ENCODE measurements around the gene PDGFD. TPM values are rescaled to one million over a fixed set of nuclear protein-coding genes. Genes with fewer than 3 reads are reported as not detected.

Gene PDGFD
- polyA plus RNA-seq, 1 donor (not counting 4 experiments of a cell fraction or from before 2014, with no cell fraction given): 0.28 TPM

DNA sequence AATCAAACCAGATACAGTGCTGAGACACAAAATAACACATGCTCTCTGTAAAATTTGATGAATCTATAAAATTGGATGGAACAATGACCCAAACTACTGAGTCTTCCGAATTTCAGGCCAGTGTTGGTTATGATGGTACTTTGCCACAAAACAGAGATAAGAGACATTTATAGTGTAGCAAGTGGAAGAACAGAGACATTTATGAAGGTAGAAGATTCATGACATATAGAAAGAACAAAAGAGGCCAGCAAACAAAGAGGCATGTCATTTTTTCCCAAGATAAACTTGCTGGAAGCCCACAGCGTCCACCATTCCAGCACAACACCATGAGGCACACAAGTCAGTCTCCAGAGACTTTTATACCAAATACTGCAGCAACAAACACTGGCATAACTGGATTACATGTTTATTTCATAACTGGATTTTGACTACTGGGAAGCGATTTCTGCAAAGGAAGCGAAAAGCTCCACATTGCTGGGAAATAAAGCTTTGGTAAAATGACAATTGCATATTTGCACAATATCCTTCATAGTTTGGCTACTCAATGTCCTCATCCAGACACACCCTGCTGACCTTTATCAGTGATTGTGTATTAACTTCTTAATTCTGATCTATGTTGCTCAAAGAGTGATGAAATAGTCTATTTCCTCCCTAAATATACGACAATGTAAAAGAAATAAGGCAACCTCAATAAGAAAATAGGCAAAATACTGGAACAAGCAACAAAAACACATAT is 110.0 kb downstream of the PDGFD start:
- TF ChIP-seq, protein P1, sequence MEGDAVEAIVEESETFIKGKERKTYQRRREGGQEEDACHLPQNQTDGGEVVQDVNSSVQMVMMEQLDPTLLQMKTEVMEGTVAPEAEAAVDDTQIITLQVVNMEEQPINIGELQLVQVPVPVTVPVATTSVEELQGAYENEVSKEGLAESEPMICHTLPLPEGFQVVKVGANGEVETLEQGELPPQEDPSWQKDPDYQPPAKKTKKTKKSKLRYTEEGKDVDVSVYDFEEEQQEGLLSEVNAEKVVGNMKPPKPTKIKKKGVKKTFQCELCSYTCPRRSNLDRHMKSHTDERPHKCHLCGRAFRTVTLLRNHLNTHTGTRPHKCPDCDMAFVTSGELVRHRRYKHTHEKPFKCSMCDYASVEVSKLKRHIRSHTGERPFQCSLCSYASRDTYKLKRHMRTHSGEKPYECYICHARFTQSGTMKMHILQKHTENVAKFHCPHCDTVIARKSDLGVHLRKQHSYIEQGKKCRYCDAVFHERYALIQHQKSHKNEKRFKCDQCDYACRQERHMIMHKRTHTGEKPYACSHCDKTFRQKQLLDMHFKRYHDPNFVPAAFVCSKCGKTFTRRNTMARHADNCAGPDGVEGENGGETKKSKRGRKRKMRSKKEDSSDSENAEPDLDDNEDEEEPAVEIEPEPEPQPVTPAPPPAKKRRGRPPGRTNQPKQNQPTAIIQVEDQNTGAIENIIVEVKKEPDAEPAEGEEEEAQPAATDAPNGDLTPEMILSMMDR (optimal IDR thresholded peaks at IDR 0.05 in 1 of 3, IDR thresholded peaks at IDR 0.05 in 1 of 3, conservative IDR thresholded peaks at IDR 0.05 in 1 of 3; ENCODE audit: extremely low read depth in 1 of 3, insufficient read depth in 2 of 3, low read length in 3 of 3): no peak
- dilution Hi-C loops (cut with MboI; ENCODE audit: extremely low pct_ligation_motif_present, low sequenced_read_pairs): no loop called here
- H2AFZ ChIP-seq (ENCODE audit: control insufficient read depth, low read length): no peak overlapping the region
- DNase-seq (ENCODE audit: low read depth, low spot score) (no peak), FAIRE-seq (no peak)
- no peaks in the 10 kb centered on the region for H3K9me3 ChIP-seq (ENCODE audit: control insufficient read depth, low read depth, low read length)
- no peaks in the 10 kb centered on the region for H3K9me1 ChIP-seq (ENCODE audit: control insufficient read depth, extremely low read depth, insufficient read depth, low read length)
- H3K27ac ChIP-seq (ENCODE audit: control insufficient read depth, insufficient read depth, low read length): no peak overlapping the region
- no peak overlapping the region for H3K4me3 ChIP-seq (ENCODE audit: control insufficient read depth in 2 of 3, extremely low read depth in 1 of 3, insufficient read depth in 2 of 3, low read depth in 1 of 3, low read length in 3 of 3)
- H3K4me1 ChIP-seq (ENCODE audit: control insufficient read depth, extremely low read depth, insufficient read depth, low read length): no peaks in the 10 kb centered on the region
- no peak overlapping the region for H3K4me2 ChIP-seq (ENCODE audit: control insufficient read depth, extremely low read depth, insufficient read depth, low read depth, low read length)
- no peaks in the 10 kb centered on the region for H4K20me1 ChIP-seq (ENCODE audit: control insufficient read depth, extremely low read depth, insufficient read depth, low read length)
- no peaks in the 10 kb centered on the region for H3K36me3 ChIP-seq (ENCODE audit: control insufficient read depth in 2 of 2, extremely low read depth in 1 of 2, insufficient read depth in 2 of 2, low read length in 2 of 2)
- no peak overlapping the region for H3K9ac ChIP-seq (ENCODE audit: control insufficient read depth, extremely low read depth, insufficient read depth, low read length)
- no peaks in the 10 kb centered on the region for H3K27me3 ChIP-seq (ENCODE audit: control insufficient read depth, extremely low read depth, insufficient read depth, low read length)
- H3K79me2 ChIP-seq (ENCODE audit: control insufficient read depth, insufficient read depth, low read length): no peaks in the 10 kb centered on the region

DNA sequence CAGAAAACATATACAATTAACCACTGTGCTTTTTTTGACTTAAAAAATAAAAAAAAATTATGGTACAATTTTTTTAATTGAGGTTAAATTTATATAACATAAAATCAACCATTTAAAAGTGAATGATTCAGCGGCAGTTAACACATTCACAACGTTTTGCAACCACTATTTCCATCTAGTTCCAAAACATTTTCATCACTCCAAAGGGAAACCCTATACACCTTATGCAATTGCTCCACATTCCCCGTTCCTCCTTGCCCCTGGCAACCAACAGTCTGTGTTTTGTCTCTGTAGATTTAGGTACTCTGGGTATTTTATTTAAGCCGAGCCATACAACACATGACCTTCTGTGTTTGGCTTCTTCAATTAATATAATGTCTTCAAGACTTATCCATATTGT is 112.2 kb downstream of the PDGFD start:
- no peak overlapping the region for H3K4me2 ChIP-seq (ENCODE audit: control insufficient read depth, extremely low read depth, insufficient read depth, low read depth, low read length)
- no peaks in the 10 kb centered on the region for H3K79me2 ChIP-seq (ENCODE audit: control insufficient read depth, insufficient read depth, low read length)
- no peak overlapping the region for H3K9ac ChIP-seq (ENCODE audit: control insufficient read depth, extremely low read depth, insufficient read depth, low read length)
- no peaks in the 10 kb centered on the region for H3K4me1 ChIP-seq (ENCODE audit: control insufficient read depth, extremely low read depth, insufficient read depth, low read length)
- H3K27me3 ChIP-seq (ENCODE audit: control insufficient read depth, extremely low read depth, insufficient read depth, low read length): no peaks in the 10 kb centered on the region
- H4K20me1 ChIP-seq (ENCODE audit: control insufficient read depth, extremely low read depth, insufficient read depth, low read length): no peaks in the 10 kb centered on the region
- H3K9me3 ChIP-seq (ENCODE audit: control insufficient read depth, low read depth, low read length): no peaks in the 10 kb centered on the region
- no peaks in the 10 kb centered on the region for H3K9me1 ChIP-seq (ENCODE audit: control insufficient read depth, extremely low read depth, insufficient read depth, low read length)
- FAIRE-seq: no peak
- dilution Hi-C loops (cut with MboI; ENCODE audit: extremely low pct_ligation_motif_present, low sequenced_read_pairs): no loop called here
- H3K27ac ChIP-seq (ENCODE audit: control insufficient read depth, insufficient read depth, low read length): no peak overlapping the region
- no peak for TF ChIP-seq EZH2 (IDR thresholded peaks at IDR 0.05; ENCODE audit: low read length)
- TF ChIP-seq, protein P1 (optimal IDR thresholded peaks at IDR 0.05 in 1 of 3, IDR thresholded peaks at IDR 0.05 in 1 of 3, conservative IDR thresholded peaks at IDR 0.05 in 1 of 3; ENCODE audit: extremely low read depth in 1 of 3, insufficient read depth in 2 of 3, low read length in 3 of 3): no peak
- no peak overlapping the region for H3K4me3 ChIP-seq (ENCODE audit: control insufficient read depth in 2 of 3, extremely low read depth in 1 of 3, insufficient read depth in 2 of 3, low read depth in 1 of 3, low read length in 3 of 3)
- no peaks in the 10 kb centered on the region for H3K36me3 ChIP-seq (ENCODE audit: control insufficient read depth in 2 of 2, extremely low read depth in 1 of 2, insufficient read depth in 2 of 2, low read length in 2 of 2)
- no peak for DNase-seq (ENCODE audit: low read depth, low spot score)
- no peak overlapping the region for H2AFZ ChIP-seq (ENCODE audit: control insufficient read depth, low read length)
